Omental fat pad (tissue), 4 donors: ENCODE results near the gene FNTB. TPM values are rescaled to one million over a fixed set of nuclear protein-coding genes. Genes with fewer than 3 reads are reported as not detected.

Source experiments
- small RNA-seq: library from RNA; depleted of rRNA; stranded (forward); fragments of <200 nt; gene quantifications from one replicate; pipeline ENCODE3, GENCODE V24; 2016
- total RNA-seq, 4 donors: library from RNA; depleted of rRNA; stranded (reverse); fragments of >200 nt; gene quantifications; one replicate each; pipeline ENCODE4 v1.1.0, GENCODE V29; 2016

FNTB gene
- total RNA-seq, 4 donors from 2014 or later: 8.4 to 16.7 (median 13.7) TPM

Small RNAs within 50 kb of the gene (small RNA-seq; reads per million reads assigned to genes)
- gene MIR4706: not detected

Other genes with a start within 250 kb of the FNTB start
- 1 to 10 TPM; 1.1 to 3.5 (median 1.4) TPM for gene SPTB, start 107.0 kb upstream of the FNTB start, total RNA-seq
- 100 to 1,000 TPM in 1 of 4 donors, 10 to 100 TPM in 3; 53.6 to 113 (median 81.9) TPM for gene CHURC1, start 72.4 kb upstream of the FNTB start, total RNA-seq
- not detected for gene GPX2, start 44.1 kb upstream of the FNTB start, total RNA-seq
- 1 to 10 TPM; 1.6 to 3.8 (median 2.4) TPM for gene RAB15, start 14.6 kb upstream of the FNTB start, total RNA-seq
- 10 to 100 TPM; 38.6 to 69.8 (median 55.3) TPM for gene MAX, start 115.6 kb downstream of the FNTB start, total RNA-seq